Ammon's horn (tissue), 1 donor: ENCODE measurements around the gene MRPL39.

Source experiments
- DNase-seq: peaks from one replicate; pipeline ENCODE4 v3.0.0-alpha.2; 2016; ENCODE audit warnings: low spot score

Gene MRPL39

DNA sequence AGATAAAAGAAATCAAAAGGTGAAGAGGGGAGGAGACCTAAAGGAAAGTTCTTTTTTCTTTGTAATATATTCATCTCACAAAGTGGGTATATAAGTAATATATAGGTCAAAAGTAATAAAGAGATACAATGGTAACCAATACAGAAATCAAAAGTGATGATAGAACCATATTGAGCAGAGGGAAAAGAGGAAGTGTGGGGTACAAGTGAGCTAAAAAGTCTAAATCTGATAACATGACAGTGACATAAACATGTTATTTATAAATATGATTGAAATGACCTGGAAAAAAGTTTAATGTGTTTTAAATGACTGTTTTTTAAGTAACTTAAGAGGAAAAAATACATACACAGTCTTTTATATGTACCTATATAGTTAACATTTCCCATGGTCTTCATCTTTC lies 70.5 kb downstream of the MRPL39 start:
- DNase-seq, result no peak

DNA sequence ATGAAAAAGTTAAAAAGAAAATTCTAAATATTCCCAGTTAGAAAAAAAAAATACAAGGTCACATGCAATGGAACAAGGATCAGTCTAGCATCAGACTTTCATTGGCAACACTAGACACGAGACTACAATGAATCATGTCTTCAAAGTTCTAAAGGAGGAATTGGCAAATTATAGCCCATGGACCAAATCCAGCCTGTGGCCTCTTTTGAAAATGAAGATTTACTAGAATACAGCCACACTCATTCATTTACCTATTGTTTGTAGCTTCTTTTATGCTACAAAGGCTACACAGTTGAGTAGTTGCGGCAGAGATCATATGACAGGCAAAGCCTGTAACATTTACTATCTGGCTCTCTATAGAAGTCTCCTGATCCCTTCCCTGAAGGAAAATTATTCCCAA lies 71.4 kb downstream of the MRPL39 start:
- DNase-seq, result no peak
